Measurements from ENCODE around the gene IL4I1.

IL4I1 gene

DNA sequence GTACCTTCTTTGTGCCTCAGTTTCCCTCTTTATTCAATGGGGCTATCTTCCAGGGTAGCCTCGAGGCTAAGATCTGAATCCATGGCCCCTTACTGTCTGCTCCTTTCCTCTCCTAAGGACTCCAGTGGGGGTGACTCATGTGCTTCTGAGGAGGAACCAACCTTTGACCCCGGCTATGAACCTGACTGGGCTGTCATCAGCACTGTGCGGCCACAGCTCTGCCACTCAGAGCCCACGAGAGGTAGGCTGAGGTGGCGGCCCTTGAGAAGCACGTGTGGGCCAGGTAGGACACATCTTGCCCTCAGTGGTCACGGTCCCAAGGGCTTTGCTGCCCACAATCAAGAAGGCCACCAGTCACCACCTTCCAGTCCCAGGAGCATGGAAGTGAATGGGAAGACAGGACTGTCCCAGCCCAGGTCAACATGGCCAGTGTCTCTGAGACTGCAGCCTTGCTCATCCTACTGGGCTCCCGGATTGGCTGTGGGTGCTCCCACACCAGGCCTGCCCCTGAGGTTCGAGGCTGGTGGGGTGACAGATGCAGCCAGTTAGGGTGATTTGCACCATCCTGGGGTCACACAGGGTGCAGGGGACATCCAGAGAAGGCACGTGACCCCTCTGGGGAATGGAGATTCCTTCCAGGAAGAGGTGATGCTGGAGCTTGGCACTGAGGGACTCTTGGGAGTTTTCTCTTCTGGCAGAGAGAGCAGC, 16.4 kb downstream of the IL4I1 start:
- FAIRE-seq (no peak), DNase-seq (ENCODE audit: insufficient read length, low spot score) (no peak)

DNA sequence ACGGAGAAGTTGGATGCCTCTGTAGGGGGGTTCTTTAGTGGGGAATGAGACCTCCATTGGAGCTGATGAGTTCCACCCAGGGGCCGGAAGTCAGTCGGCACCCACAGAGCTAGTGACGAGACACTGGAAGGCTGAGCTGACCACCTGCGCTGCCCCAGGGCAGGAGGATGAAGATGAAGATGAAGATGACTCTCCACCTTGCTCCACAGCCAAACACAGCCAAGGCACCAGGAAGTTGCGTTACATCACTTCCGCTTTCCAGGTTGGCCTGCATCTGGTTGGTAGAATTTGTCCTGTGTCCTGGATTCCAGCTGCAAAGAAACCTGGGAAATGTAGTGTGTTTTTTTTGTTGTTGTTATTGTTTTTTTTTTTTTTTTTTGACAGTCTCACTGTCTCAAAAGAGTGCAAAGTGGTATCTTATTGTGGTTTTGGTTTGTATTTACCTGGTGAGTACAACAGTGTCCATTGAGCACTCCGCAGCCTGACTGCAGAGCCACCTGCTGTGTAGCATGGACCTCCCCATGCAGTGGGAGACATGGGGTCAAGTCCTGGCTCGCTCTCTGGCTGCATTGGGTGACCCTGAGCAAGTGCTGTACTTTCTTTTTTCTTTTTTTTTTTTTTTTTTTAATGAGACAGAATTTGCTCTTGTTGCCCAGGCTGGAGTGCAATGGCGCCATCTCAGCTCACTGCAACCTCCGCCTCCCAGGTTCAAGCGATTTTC, 17.3 kb downstream of the IL4I1 start:
- no peak for FAIRE-seq

DNA sequence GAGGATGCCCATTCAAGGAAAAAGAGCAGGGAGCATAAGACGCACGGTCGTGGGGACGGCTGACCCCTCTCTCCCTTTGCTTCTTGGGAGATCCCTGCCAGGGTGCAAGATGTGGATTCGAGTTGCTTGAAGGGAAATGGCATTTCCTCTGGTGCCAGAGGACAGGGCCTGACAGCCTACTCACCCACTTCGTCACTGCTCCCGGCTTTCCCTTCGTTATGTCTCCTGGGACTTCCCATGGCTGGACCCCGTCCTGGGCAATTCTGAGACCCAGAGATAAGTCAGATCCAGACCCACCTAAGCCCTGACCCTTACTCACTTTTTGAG, 18.0 kb downstream of the IL4I1 start:
- FAIRE-seq (no peak), DNase-seq (ENCODE audit: insufficient read length, low spot score) (no peak)

More for the DNA sequence above, 17.3 kb downstream of the IL4I1 start:
- no peak for DNase-seq (ENCODE audit: insufficient read length, low spot score)

DNA sequence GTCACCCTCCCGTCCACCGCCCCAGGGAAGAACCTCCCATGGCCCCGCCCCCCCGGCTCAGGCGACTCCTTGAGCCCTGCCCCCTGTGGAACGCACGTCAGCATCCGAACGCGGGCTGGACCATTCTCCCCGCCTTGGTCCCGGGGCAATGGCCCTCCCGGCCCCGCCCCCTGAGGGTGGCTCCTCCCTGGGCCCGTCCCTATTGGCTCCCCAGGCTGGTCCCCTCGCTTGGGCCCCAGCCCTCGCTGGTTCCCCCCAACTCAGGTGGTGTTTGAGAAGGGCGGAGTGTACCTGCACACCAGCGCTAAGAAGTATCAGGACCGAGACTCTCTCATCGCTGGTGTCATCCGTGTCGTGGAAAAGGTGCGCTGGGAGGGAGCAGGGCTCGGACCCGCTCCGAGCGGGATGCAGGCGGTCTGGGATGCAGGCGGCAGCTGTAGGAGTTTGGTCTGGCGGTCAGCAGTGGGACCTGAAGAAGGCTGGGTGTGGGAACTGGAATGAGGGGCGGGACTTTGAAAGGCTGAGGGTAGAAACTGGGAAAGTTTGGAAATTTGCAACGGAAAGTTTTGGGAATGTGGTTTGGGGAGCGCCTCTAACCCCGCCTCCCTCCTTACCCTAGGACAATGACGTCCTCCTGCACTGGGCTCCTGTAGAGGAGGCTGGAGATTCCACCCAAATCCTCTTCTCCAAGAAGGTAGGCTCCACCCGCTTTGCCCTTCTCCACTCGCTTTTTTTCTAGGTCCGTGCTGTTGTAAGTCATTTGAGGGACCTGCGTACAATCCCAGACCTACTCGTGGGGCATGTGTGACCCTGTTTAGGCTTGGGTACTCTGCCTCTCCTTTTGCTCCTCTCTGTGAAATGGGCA, 18.6 kb downstream of the IL4I1 start:
- DNase-seq (ENCODE audit: insufficient read length, low spot score) (peak; percentile 96), FAIRE-seq (peak; percentile 82)

DNA sequence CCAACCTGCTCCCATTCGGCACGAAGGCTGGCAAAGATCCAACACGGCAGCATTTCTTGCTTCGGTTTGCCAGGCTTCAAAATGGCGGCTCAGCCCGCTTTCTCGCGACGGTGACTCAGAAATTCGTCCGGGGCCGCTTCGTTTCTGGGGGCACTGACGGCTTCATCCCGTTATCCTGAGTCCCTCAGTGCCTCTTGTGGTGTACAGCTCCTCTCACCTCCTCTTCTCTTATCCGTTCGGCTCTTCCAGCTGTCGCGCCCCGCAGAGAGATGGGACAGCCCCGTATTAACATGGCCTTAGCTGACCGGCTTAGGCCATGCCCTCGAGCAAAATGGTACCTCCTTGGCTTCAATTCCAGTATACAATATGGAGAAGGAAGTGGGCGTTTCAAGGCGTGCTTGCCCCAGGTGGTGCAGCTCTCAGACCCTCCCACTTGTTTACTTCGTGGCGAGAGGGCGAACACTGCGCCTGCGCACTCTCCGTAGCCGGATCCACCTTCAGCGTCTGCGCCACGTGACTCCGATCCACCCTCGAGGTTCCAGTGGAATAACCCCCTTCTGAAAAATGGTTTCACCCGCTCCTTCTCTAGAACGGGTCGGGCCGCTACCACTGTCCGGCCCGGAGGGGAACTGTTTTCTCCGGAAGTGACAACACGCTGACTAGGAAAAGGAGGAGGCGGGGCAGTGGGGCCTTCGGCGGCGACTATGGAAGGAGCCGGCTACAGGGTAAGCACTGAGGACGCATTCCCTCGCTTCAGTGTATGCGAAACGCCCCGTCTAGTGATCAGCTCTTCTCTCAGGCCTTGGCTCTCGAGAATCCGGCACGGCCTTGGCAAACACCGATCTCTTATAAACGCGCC, 19.4 kb downstream of the IL4I1 start, which contains the start of the genes AKT1S1 and TBC1D17:
TSS of gene AKT1S1 (minus strand) at position 336 of the 859 bp plus-strand sequence. CDS start 4,060 bp downstream, outside the sequence.
TSS of gene TBC1D17 (plus strand) at position 683 of the 859 bp plus-strand sequence. CDS start at position 705, 22 bp downstream.
- FAIRE-seq (peak; percentile 98), DNase-seq (ENCODE audit: insufficient read length, low spot score) (peak; percentile 97)

DNA sequence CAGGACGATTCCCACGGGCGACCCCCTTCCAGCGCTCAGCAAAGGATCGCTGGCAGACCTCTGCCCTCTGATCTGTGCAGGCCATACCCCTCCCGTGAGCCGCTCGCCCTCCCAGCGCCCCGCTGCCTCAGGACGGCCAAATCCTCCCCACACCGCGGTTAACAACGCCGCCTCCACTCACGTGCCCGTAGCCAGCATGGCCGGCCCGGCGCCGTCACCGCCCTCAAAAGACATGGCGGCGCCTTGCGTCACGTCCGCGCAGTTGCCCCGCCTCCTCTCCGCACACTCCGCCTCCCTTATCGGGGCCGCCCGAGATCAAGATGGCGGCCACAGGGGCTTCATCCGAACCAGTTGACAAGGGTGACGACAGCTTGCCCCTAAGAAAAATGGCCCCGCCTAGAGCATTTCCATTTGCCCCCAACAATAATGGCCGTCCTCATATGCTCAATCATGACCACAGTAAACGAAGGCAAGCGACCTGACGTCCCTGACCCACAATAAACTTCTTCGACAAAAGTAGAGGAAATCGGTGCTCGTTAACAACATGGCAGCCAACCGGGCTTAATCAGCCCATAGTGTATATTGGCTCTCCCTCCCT, 20.2 kb downstream of the IL4I1 start:
- DNase-seq (ENCODE audit: insufficient read length, low spot score), result peak; percentile 68
- FAIRE-seq, result peak; percentile 96

DNA sequence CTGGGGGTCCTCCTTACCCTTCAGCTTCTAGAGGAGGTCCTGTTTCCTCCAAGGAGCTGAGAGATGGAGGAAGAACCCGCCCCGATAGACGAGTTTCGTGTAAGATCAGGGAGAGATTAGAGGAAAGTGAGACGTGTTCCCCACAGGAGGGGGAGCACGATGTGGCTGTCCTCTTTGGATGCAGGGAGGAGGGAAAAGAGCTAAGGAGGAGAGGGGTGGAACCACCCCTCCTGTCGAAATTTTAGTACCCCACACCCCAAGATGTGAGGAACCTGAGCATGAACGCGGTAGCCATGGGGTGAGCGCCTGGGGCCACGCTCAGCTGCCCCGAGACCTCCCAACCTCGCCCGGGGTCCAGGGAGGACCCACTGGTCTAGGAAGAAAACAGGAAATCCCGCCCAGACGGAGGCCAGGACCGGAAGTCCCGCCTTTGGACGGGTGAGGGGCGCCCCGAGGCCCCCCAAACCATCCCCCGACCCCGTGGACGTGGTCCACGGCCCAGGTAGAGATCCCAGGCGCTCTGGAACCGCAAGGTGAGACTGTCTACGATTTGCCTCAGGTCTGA, 20.7 kb downstream of the IL4I1 start:
- FAIRE-seq, result no peak

DNA sequence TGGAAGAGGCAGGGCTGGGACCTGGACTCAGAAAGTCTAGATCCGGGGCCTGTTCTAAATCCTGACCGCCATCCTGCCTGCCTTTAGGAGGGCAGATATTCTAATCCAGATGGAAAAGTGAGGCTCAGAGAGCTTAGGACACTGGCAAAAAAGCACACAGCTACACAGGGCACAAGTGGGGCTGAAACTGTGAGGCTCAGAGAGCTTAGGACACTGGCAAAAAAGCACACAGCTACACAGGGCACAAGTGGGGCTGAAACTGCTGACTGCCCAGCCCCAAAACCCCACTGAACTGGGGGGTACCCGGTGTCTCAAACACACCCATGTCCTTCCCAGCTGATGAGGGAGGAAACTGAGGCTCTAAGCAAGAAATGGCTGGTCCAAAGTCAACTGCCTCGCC, 21.5 kb downstream of the IL4I1 start:
- DNase-seq (ENCODE audit: insufficient read length, low spot score) (no peak), FAIRE-seq (no peak)

More for the DNA sequence above, 20.7 kb downstream of the IL4I1 start:
- peak; percentile 74 for DNase-seq (ENCODE audit: insufficient read length, low spot score)

DNA sequence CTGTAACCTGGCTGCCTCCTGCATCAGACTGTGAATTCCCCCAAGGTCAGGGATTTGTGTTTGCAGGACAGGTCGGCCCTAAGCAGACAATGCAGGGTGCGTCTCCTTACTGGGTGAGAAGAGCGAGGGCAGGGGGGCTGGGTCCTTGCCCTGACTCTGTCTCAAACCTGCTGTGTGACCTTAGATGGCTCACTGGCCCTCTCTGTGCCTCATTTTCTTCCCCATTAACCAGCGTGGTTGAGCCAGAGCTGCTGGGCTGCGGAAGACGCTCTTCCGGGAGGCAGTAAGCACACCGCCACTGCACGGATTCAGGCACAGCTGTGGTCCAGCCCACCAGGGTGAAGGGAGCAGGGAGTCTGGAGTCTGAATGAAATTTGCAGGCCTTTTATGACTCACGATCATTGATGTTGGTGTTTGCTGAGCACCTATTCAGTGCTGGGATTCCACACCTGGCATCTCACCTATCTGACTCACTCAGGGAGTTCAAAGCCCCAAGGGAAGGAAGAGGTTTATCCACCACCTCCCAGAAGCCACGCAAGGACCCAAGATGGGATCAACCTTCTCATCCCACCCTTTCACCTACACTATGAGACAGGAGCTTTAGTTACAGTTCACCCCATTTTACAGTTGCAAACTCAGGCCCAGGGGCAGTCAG, 22.1 kb downstream of the IL4I1 start:
- FAIRE-seq (no peak), DNase-seq (ENCODE audit: insufficient read length, low spot score) (no peak)

DNA sequence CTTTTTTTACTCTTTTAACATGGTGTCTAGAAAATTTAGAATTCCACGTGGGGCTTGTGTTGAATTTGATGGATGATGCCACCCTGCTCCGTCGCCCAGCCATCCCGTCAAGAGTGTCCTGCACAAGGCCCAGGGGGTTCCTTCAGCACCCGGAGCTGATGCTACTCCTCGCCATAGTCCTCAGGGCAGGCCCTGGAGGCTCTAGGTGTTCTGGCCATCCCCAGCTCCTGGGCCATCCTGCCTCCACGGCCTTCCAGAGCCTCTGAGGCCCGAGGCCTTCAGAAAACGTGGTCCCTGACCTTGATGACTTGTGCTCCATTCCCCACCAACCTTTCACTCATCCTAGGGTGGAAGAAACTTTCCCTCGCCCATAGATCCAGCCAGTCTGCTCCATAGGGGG, 22.9 kb downstream of the IL4I1 start:
- FAIRE-seq (no peak), DNase-seq (ENCODE audit: insufficient read length, low spot score) (no peak)

DNA sequence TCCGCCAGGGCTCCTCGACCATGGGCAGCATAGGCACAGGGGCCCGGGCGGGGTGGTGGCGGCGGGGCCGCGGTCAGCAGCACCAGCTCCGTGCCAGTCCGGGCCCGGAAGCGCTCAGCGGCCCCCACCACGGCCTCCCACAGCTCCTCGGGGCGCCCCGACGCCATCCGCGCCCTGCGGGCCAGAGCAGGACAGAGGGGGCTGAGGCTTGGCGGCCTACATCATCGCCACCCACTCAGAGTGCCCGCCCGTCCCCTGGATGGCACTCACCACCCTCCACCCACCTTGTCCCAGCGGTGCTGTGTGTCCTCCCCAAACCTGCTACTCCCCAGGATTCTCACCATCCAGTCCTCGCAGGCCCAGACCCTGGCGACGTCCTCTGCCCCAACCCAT, 23.6 kb downstream of the IL4I1 start:
- no peak for DNase-seq (ENCODE audit: insufficient read length, low spot score)
- FAIRE-seq, result no peak

DNA sequence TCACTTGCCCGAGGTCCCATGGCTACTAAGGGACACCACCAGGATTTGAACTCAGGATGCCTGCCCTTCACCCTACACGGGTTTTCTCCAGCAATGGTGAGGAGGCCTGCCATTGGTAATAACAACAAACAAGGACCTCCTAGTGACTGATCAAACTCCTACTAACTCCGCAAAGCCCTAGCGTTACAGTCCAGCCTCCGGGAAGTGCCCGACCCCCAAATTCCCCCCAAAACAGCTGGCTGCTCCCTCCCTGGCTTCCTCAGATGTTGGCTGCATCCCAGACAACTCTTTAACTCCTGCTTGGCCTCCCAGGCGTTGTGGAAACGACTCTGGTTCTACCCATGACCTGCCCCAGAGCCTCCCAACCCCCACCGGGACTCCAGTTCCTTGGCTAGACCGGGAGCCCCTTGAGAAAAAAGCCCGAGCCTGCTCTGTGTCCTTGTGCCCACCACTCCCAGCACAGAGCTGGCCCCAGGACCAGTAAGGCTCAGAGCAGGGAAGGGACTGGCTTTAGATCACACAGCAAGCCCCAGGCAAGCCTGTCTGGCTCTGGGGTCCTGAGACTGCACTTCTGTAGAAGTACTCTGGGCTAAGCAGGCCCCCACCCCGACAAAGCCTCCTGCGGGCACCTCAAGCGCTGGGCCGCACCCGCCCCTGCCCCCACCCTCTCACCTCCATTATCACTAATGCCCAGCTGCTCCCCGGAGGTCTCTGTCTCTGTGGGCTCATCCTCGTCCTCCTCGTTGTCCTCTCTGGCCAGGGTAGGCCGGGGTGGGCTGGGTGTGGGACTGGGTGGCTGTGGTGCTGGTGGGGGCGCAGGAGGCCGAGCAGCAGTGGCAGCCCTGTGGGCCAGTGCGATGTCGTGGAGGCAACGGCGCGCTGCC, 24.2 kb downstream of the IL4I1 start:
- no peak for FAIRE-seq
- DNase-seq (ENCODE audit: insufficient read length, low spot score), result no peak

DNA sequence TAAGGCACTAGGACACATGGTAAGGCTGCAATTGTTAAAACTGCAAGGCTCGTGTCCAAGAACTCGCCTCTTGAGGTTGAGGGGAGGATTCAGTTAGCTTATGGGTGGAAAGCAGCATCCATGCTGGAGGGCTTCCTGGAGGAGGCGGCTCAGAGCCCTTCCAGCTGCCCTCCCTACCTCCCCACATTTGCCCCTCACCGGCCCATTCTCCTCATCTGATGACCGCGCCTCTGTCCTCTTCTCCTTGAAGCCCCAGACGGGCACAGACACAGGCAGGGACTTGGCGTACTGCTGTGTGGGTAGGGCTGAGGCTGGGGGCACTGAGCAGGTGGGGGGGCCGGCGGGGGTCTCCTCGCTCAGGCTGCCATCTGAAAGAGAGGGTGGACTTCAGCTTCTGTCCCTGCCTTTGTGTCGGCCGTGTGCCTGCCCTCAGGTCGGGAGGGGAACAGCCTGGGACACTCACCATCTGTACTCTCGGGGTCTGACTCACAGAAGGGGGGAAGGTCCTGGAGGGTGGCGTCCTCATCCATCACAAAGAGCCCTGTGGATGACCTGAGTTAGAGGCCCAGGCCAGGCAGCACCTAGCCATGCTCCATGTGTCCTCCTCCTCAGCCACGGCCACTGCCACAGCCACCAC, 25.2 kb downstream of the IL4I1 start:
- FAIRE-seq (no peak), DNase-seq (ENCODE audit: insufficient read length, low spot score) (no peak)

DNA sequence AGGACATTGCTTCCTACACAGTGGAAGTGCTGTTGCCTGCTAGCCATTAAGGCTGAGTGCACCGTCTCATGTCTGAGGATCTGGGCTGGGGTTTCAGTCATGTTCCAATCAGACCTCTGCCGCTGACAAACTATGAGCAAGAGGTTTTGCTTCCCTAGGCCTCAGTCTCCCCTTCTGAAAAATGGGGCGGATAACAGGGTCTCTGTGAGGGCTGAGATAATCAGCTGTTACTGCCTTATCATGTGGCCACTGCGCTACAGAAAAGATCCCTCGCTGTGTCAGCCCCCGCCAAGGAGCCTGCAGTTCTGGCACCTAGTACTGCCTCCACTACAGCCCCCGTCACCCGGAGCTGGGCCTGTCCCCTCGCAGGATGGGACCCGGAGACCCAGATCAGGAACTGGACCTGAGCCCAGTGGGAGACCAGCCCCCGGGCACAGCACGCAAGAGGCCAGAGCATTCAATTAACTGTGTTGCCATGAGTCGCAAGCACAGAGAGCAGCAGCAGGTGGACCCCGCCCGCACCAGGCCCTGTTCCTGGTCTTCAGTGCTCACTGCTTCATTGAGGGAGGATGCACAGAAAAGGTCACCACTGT, 26.3 kb downstream of the IL4I1 start:
- DNase-seq (ENCODE audit: insufficient read length, low spot score) (no peak), FAIRE-seq (no peak)

DNA sequence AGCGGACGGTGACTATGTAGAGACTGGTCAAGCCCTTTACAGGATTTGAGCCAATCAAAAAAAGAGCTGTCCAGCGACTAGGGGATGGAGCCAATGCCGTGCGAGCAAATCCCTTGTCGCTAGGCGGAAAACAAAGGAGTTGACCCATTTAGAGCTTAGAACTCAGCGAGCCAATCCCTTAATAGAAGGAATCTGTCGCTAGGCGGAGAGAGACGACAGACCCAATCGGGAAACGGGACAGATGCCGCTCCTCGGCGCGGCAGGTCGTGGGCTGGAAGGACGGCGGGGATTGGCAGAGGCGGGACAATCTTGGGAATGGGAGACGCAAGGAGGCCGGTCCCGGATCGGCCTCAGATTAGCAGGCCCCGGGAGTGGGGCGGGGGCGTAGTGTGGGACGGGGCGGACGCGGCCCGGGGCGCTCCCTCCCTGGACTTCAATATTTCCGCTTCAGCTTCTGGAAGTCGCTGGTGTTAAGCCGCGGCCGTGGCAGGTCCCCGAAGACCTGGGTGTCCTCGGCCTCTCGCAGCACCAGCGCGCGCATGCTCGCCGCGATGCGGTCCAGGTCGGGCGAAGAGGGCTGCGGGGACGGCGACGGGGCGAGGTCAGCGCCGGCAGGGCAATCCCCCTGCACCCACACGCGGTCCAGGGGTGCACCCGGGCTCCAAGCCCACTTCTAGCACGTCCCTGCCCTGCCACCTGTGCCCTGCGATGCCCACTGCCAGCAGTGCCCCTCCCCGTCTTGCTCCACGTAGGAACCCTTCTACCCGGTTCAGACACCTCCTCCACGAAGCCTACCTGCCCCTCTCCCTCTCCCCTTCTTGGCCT, 27.0 kb downstream of the IL4I1 start:
- peak; percentile 89 for FAIRE-seq
- DNase-seq (ENCODE audit: insufficient read length, low spot score), result peak; percentile 95

DNA sequence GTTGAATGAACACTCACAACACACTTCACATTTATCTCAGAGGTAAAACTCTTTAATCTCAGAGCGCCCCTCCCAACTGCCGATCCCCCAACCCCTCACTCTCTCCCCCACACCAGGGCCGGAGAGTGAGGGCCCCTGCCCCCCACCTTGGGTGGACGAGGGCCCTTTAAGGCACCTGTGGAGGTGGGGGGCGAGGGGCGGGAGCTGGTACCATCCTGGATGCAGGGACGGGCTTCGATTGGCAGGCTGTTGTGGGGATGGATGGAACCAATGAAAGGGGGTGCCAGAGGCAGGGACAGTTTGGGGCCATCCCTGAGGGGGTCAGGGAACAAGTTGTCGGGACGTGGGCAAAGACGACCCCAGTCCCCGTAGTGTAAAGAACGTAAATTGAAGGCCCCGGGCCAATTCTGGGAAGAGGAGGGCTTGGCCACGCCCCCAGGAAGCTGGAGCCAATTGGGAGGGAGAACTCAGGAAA, 27.6 kb downstream of the IL4I1 start:
- DNase-seq (ENCODE audit: insufficient read length, low spot score), result peak; percentile 57
- FAIRE-seq, result peak; percentile 28
